ENCODE measurements around the gene CNTNAP2. TPM values are rescaled to one million over a fixed set of nuclear protein-coding genes. Genes with fewer than 3 reads are reported as not detected.
"Not testable (repeated sequence)": the region's sequence is repeated elsewhere in the genome, so short reads cannot be mapped to it uniquely, and the experiment has no call there.

Gene CNTNAP2
- total RNA-seq, 1 donor from 2014 or later: 110 TPM

DNA sequence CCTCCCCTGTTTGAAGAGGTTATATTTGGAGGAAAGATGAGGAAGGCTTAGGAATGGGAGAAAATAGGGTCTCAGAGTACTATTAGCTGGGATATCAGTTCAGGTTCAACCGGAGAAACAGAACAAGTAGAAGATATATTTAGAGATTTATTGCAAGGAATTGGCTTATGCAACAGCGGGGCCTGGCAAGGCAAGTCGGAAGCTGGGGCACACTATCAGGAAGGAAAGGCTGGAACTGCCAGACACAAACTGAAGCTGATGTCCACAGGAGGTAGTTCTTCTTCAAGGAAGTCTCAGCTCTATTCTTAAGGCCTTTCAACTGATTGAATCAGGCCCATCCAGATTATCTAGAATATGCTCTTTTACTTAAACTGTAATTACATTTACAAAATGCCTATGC lies 1534.4 kb downstream of the CNTNAP2 start:
- DNase-seq (ENCODE audit: low spot score in 2 of 2): no peak

DNA sequence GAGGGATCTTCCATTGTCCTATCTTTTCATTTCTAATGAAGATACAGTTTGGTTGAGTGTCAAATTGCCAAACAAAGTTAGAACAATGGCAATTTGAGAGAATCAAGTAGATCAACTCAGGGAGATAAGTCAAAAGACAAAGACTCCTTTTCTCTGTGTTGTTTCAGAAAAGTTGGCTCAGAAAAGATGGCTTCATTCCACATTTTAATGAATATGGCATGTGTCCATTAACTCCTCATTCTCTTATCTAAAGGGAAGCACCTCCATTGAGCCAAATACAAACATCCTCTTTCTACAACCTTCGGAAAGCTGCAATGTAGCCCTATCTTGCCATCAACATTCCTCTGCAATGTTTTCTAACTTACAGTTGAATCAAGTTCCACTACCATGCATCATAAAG lies 1535.0 kb downstream of the CNTNAP2 start:
- FAIRE-seq (no peak), DNase-seq (ENCODE audit: low spot score in 2 of 2) (no peak)

More for the DNA sequence above, 1534.4 kb downstream of the CNTNAP2 start:
- no peak for FAIRE-seq

DNA sequence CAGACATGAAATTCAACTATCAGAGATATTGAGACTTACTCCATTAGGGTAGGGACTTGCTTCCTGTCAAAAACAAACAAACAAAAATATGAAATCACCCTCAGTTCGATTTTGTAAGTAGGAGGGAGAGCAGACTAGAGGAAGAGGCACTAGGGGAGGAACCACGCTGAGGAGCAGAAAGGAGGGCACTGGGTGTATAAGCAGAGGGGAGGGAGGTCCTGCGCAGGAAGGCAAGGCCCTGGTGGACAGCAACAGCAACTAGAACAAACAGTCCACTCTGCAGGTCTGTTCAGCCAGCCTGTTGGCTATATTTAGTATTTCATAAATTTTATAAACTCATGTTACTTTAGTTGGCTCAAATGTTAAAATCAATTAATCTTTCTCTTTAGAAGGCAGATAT lies 1536.9 kb downstream of the CNTNAP2 start:
- DNase-seq (ENCODE audit: low spot score in 2 of 2) (no peak), FAIRE-seq (no peak)

GRCh38 chr7:147658392-147658967 lies 1541.9 kb downstream of the CNTNAP2 start:
- FAIRE-seq: no peak

GRCh38 chr7:147659036-147659995 lies 1542.7 kb downstream of the CNTNAP2 start:
- FAIRE-seq (no peak), DNase-seq (ENCODE audit: low spot score in 2 of 2) (no peak)

More at GRCh38 chr7:147658392-147658967, 1541.9 kb downstream of the CNTNAP2 start:
- DNase-seq (ENCODE audit: low spot score in 2 of 2): no peak

DNA sequence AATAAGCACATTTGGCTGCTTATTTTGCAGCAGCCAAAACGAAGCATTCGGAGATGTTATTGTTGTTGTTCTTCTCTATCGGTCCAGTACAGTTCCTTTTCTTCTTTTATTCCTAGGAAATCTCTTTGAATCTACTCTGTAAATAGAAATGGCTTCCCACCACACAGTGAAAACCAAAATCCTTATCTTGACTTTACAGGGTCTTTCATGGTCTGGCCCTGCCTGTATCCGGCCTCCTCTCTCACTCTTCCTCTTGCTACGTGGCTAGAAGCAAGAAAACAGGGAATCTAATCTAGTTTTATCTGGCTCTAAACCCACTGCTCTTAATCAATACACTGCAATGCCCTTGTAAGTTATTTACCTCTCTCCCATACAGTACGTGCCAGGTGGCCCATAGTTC lies 1547.9 kb downstream of the CNTNAP2 start:
- no peak for DNase-seq (ENCODE audit: low spot score in 2 of 2)
- no peak for FAIRE-seq

DNA sequence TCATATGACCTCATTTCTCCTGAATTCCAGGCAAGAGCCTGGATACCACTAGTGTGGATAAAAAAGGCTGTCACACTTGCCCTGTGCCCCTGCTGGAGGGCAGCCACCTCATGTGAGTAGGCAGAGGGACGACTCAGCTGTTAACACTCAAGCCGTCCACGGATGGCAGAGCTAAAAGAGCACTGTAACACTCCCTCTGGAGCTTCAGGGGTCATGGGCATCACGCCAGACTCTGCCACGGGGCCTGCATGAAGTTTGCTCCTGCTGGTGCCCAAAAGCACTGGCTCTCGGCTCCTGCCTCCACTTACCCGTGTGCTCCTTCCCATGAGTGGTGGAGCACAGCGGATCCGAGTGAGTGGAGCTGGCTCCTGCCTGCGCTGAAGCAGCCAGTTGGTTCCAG lies 1554.2 kb downstream of the CNTNAP2 start:
- DNase-seq (ENCODE audit: low spot score in 2 of 2) (no peak), FAIRE-seq (no peak)

GRCh38 chr7:147674705-147675104 lies 1558.1 kb downstream of the CNTNAP2 start:
- FAIRE-seq (no peak), DNase-seq (ENCODE audit: low spot score in 2 of 2) (no peak)

DNA sequence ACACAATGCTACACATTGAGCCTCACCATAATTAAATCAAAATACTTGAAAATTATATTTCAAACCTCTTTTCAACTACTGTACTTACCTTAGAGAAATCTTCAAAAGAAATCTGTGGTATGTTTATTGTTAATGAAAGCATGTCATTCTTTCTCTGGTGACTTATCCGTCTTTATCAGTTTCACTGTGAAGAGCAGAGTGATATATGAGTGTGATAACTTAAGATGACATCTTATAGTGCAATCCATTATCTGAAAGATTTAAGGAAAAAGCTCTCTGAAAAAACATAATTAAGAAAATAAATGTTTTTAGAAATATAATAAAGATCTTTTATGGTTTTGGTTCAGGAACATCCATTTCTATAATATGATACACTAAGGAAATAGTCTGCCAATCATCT lies 1562.3 kb downstream of the CNTNAP2 start:
- FAIRE-seq: no peak

DNA sequence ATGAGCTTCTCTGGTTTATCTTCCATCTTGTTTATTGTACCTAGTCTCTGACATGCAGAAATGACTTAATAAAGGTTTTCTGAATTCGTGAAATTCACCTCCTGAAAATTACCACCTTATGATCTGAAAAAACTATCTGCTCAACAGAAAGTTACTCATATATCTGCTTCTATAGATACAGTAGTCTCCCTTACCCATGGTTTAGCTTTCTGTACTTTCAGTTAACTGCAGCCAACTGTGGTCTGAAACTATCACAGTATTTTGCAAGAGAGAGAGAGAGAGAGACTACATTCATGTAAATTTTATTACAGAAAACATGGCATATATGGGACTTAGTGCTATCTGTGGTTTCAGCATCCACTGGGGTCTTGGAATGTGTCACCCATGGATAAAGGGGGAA lies 1564.9 kb downstream of the CNTNAP2 start:
- no peak for FAIRE-seq

More for the DNA sequence above, 1562.3 kb downstream of the CNTNAP2 start:
- DNase-seq (ENCODE audit: low spot score in 2 of 2): no peak

GRCh38 chr7:147700702-147701101 lies 1584.1 kb downstream of the CNTNAP2 start:
- DNase-seq (ENCODE audit: low spot score in 2 of 2): no peak
- no peak for FAIRE-seq

More for the DNA sequence above, 1564.9 kb downstream of the CNTNAP2 start:
- DNase-seq (ENCODE audit: low spot score in 2 of 2): no peak

DNA sequence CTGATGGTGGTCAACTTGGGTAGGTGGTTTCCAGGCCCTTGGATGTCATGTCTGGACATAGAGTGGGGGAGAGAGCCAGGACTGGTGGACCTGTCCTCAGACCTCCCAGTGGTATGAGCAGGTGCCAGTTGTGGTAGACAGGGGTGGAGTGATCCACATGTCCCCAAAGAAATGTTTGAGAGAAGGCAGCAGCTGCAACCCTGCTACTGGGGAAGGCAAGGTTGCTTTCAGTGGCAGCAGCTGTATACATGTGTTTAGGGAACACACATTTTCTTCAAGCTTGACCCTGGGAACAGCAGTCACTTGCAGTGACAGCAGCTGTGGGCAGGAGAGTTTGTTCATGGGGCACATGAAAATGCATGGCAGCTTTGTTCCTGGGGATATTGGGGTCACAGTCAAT lies 1591.3 kb downstream of the CNTNAP2 start:
- FAIRE-seq (no peak), DNase-seq (ENCODE audit: low spot score in 2 of 2) (no peak)

DNA sequence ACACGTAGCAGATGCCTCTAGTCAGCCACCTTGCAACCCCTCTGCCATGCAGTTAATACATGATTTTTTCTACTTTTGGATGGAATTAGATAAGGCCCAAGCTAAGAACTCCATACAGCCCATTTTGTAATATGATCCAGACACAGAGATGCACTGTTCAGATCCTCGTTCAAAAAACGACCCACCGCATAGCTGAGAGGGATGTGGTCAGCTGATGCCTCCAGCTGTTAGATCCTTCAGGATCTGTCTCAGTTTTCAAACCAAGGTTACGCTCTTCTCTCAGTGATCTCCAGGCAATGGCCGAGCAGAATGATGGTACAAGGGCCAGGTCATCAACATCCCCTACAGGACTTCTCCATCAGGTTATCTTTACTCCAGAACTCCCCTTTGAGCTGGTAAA lies 1592.3 kb downstream of the CNTNAP2 start:
- FAIRE-seq: no peak
- no peak for DNase-seq (ENCODE audit: low spot score in 2 of 2)

DNA sequence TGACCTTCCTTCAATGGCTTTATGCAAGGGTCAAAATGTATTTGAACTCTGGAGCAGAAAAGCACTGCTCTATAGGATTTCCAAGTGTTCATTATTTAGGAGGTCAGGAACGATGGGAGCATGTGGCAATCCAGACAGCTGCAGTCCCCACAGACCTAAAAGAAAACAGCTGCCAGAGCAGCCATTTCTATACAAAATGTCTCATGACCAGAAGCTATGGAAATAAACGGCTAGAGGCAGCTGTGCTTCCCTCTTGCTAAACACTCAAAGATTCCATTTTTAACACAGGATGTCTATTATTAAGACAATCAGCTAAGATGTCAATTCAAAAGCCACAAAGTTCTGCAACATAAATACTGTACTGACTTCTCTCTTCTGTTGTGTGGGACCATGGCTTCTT lies 1594.8 kb downstream of the CNTNAP2 start:
- DNase-seq (ENCODE audit: low spot score in 2 of 2) (no peak), FAIRE-seq (no peak)

DNA sequence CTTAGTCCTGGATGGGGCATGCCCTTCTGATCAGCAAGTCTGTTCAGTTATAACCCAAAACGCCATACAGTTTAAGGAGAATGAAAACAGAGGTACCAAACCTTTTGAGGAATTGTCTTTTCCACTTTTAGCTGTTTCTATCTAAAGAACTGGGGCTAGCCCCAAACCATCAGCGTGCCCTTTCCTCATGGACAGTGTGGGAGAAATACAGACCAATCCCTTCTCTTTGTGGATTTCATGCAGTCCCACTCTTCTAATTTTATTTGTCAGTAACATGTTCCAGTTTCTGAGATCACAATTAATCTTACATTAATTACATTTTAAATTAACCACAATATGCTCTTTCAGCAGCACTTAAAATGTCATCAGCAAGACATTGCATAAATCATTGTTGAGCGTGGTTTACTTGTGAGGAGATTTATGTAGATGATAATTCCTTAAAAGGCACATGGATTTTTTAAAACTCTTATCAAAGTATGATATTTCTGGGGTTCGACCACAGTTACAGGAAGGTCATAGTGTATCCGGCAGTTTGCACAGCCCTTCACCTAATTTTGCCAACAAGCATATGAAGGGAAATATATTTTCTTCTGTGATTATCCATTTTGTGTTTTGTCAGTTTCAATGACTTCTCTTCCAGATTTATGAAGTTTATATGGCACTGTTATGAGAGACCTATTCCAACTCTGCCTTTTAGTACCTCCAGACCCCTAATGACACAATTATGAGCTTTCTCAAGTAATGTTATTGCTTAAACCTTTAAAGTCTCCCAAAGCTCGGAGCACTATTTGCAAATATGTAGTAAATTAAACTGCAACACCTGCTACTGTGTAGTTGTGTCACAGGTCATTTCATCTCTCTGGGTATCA lies 1605.6 kb downstream of the CNTNAP2 start:
- no peak for FAIRE-seq
- no peak for DNase-seq (ENCODE audit: low spot score in 2 of 2)

GRCh38 chr7:147723536-147723935 lies 1606.9 kb downstream of the CNTNAP2 start:
- FAIRE-seq: no peak
- DNase-seq (ENCODE audit: low spot score in 2 of 2): no peak

DNA sequence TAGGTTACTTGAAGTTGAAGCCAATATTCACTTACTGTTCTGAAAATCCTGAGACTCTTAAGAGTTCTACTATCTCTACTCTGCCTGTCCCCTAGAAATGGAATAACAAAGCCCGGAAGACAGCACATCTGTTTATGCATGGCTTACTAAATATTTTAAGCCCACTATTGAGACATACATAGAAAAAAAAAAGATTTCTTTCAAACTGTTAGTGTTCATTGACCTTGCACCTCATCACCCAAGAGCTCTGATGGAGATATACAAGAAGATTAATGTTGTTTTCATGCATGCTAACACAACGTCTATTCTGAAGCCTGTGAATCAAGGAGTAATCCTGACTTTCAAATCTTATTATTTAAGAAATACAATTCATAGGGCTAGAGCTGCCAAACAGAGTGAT lies 1614.7 kb downstream of the CNTNAP2 start:
- no peak for FAIRE-seq
- no peak for DNase-seq (ENCODE audit: low spot score in 2 of 2)

GRCh38 chr7:147737559-147738214 lies 1621.1 kb downstream of the CNTNAP2 start:
- not testable (repeated sequence) for FAIRE-seq; DNase-seq (ENCODE audit: low spot score in 2 of 2)

DNA sequence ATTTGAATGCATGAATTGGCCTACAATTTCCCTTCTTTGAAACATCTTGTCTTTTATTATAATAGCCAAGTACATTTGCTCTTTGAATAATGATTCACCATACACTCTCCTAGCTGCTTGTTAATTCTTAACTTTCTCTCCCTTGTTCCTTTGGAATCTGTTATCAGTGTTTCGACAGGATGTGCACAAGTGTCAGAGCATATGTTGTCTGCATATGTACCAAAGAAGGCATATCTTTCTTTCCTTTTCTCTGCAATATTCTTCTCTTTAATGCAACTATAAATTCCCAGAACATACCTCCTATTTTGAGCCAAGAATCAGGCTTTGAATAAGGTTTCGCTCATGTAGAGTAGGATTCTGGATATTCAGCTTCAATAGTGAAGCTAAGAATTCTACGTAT lies 1625.7 kb downstream of the CNTNAP2 start:
- no peak for FAIRE-seq
- no peak for DNase-seq (ENCODE audit: low spot score in 2 of 2)

DNA sequence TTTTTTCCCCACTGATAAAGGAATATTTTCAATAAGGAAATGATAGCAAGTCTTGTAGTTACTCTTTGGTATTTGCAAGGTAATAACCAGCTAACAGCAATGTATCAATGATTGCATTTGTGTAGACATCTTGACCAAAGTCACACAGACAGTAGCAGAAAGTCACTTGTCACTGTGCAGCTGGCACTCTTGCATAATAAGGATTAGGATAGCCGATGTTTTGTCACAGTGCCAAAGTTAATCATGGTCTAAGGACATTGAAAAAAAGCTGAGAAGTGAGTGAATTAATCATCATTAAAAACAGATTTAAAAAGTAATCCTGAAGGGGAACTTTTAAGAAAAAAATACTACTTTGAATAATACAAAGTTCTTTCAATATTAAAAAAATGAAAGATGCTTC lies 1639.7 kb downstream of the CNTNAP2 start:
- no peak for DNase-seq (ENCODE audit: low spot score in 2 of 2)
- no peak for FAIRE-seq

Data from frontal cortex (tissue), 4 donors.